HFF-Myc (cell line): ENCODE data around the gene UTP14A.
A peak's percentile ranks its signal among the peaks of the same experiment; 100 is the strongest.

Source experiments
- DNase-seq: peaks from one replicate; pipeline ENCODE4 v3.0.0-alpha.2; 2011; ENCODE audit warnings: low read depth; ENCODE audit errors: extremely low read depth
- H3K4me3 ChIP-seq: replicated peaks from 2 replicates; pipeline ENCODE4 v1.5.1; 2011; ENCODE audit warnings: low read depth, mild to moderate bottlenecking, control low read depth, low read length
- TF ChIP-seq, protein P1 (sequence below): IDR thresholded peaks from 2 replicates; pipeline ENCODE4 v1.5.1; 2012; ENCODE audit warnings: mild to moderate bottlenecking, low read depth, low read length, control low read depth; ENCODE audit errors: missing control alignments

UTP14A gene

DNA sequence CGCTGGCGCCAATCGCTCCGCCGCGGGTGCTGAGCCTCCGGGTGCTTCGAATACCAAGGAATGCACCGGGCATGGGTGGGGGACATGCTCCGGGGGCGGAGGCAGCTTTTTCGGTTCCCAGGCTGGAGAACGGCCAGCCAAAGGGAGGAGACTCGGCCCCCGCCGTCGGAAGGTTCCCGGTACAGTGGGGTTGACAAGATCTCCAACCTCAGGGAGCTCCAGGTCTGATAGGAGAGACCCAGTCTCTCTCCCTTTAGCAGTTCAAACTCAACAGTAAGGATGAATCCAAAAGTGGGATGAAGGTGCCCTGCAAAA lies 47.3 kb downstream of the UTP14A start:
- no peak for DNase-seq
- TF ChIP-seq, protein P1, sequence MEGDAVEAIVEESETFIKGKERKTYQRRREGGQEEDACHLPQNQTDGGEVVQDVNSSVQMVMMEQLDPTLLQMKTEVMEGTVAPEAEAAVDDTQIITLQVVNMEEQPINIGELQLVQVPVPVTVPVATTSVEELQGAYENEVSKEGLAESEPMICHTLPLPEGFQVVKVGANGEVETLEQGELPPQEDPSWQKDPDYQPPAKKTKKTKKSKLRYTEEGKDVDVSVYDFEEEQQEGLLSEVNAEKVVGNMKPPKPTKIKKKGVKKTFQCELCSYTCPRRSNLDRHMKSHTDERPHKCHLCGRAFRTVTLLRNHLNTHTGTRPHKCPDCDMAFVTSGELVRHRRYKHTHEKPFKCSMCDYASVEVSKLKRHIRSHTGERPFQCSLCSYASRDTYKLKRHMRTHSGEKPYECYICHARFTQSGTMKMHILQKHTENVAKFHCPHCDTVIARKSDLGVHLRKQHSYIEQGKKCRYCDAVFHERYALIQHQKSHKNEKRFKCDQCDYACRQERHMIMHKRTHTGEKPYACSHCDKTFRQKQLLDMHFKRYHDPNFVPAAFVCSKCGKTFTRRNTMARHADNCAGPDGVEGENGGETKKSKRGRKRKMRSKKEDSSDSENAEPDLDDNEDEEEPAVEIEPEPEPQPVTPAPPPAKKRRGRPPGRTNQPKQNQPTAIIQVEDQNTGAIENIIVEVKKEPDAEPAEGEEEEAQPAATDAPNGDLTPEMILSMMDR, result no peak
- no peak overlapping the region for H3K4me3 ChIP-seq

DNA sequence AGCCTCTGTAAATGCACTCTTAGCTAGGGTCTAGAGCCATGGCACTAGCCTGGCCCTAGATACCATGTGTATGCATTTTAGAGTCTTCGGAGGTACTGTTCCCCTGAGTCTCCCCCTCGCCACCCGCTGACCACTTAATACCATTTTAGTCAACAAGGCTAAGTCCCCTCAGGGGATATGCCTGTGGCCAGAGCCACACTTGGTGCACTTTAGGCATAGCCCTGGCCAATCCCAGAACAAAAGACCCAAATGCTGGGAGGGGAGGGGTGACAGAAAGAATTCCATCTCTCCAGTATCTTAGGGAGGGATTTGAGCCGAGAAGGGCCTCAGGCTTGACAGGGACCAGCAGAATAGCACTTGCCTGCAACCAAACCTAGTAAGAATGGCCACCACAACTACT lies 47.9 kb downstream of the UTP14A start:
- DNase-seq, result no peak
- H3K4me3 ChIP-seq, result no peak overlapping the region
- TF ChIP-seq, protein P1, result no peak

DNA sequence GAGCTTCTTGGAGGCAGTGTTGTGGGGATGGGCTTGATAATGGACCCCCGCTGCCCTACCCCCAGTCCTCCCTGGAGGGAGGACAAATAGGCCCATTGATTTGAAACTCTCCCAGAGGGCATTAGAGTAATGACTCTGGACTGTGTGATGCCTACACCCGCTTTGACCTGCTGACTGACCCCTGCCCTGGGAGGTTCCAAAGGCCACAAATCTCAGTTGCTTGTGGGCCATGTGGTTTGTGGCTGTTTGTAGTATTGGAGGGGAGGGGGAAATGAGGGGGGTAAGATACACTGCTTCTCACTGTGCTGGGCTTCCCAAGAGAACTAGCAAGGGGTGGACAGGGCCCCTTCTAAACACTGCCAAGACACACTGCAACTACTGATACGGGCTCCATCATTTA lies 48.8 kb downstream of the UTP14A start:
- H3K4me3 ChIP-seq, result no peak overlapping the region
- no peak for DNase-seq
- TF ChIP-seq, protein P1, result no peak

DNA sequence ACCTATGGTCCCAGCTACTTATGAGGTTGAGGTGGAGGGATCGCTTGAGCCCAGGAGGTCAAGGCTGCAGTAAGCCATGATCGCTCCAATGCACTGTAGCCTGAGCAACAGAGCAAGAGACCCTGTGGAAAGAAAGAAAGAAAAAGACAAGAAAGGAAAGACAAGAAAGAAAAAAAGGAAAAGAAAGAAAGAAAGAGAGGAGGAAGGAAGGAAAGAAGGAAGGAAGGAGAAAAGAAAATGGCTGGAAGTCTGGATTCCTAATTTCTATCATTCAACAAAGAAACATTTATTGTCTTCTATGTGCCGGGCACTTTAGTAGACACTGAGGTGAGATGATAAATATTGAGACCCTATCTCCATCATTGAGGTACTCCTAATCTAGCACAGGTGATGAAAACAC lies 49.7 kb downstream of the UTP14A start:
- no peak for DNase-seq
- TF ChIP-seq, protein P1, result no peak
- no peak overlapping the region for H3K4me3 ChIP-seq

DNA sequence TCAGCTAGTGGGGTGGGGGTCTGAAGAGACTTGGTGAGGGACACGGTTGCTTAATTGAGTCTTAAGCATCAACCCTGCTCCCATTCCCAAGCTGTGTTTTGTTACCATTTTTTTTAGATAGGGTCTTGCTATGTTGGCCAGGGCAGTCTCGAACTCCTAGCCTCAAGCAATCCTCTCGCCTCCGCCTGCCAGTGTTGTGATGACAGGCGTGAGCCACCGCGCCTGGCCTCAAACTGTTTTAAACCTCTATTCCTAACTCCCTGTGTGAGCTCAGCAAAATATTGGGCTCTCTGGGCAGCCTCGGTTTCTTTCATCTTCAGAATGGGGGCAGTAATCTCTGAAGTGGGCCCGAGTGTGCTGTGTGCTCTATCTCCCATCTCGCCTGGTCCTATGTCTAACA lies 50.2 kb downstream of the UTP14A start:
- H3K4me3 ChIP-seq, result no peak overlapping the region
- TF ChIP-seq, protein P1, result no peak
- no peak for DNase-seq

DNA sequence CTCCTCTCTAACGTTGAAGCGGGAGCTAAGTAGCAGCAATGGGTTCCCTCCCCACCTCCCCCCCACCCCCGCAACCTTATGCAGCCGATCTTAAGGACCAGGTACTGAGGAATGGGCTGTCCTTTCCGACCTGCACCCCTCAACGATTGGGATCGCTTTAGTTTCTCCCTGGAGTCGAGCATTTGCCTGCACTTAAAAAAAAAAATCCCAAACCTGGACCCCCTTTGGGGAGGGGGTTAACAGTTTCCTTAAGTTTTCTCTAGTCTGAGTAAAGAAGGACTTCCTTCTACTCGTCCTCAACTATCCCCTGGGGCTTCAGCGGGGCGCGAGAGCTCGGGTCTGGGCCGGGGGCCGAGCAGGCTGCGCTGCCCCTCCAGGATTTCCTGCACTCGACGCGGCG lies 50.8 kb downstream of the UTP14A start:
- TF ChIP-seq, protein P1, result no peak
- H3K4me3 ChIP-seq, result no peak overlapping the region; the same call in 1 of the 2 replicates
- DNase-seq, result no peak

DNA sequence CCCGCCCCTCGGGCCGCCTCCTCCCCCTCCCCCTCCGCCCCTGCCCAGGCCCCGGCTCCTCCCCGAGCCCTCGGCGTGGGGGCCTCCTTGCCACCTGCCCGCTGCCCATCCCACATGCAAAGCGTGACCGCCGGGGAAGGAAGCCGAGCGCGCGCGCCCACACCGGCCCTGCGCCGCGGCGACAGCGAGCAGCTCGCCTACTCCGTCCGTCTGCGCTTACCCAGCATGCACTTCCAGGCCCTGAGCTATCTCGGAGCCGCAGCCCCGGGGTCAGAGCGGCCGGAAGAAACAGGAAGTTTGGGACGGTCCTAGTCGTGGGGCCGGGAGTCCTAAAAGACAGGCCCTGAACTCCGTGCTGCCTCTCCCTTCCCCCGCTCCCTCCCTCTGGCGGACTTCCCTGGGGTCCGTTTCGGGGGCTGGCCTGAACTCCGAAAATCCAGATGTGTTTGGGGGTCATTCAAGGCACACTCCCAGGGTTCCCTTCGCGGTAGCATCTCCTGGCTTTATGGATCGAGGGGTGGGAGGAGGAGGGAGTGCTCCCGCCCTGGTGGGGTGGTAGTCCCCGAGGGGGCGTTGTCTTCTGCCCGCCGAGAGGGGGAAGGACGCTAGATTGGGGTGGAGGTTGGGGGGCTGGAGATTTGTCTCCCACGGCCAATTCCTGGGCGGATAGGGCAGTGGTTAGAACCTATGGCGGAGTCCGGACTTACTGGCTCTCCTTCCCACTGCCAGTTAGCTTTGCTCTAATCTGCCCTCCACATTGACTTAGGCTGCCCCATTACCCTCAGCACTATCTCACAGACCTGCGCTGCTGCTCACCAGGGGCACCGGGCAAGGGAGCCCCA lies 51.5 kb downstream of the UTP14A start:
- no peak for DNase-seq
- TF ChIP-seq, protein P1, result no peak

More for the DNA sequence above, 51.5 kb downstream of the UTP14A start:
- H3K4me3 ChIP-seq, result peak overlapping the region; percentile 31
